Parathyroid adenoma (tissue), 2 donors: ENCODE results near the gene ENOX1.
"Not testable (repeated sequence)": the region's sequence is repeated elsewhere in the genome, so short reads cannot be mapped to it uniquely, and the experiment has no call there.

Experiments used
- H2AFZ ChIP-seq: fragments of 300-600 bp; sonication (generic); one replicate; pipeline ENCODE4 v1.7.0; 2017; ENCODE audit warnings: antibody characterized with exemption, mild to moderate bottlenecking
- H3K27ac ChIP-seq: fragments of 300-600 bp; sonication (generic); one replicate; pipeline ENCODE4 v1.7.0; 2017
- H3K27me3 ChIP-seq: fragments of 300-600 bp; sonication (generic); one replicate; pipeline ENCODE4 v1.7.0; 2017; ENCODE audit warnings: low read length; ENCODE audit not compliant: control insufficient read depth, insufficient read depth
- H3K36me3 ChIP-seq: fragments of 300-600 bp; sonication (generic); one replicate; pipeline ENCODE4 v1.7.0; 2017; ENCODE audit warnings: low read length; ENCODE audit not compliant: control insufficient read depth, insufficient read depth
- H3K4me1 ChIP-seq: fragments of 300-600 bp; sonication (generic); one replicate; pipeline ENCODE4 v1.7.0; 2017; ENCODE audit warnings: control low read depth
- H3K4me2 ChIP-seq: fragments of 300-600 bp; sonication (generic); one replicate; pipeline ENCODE4 v1.7.0; 2017; ENCODE audit warnings: low read length
- H3K4me3 ChIP-seq: fragments of 300-600 bp; sonication (generic); one replicate; pipeline ENCODE4 v1.7.0; 2017; ENCODE audit warnings: low read depth, low read length
- H3K79me2 ChIP-seq: fragments of 300-600 bp; sonication (generic); one replicate; pipeline ENCODE4 v1.7.0; 2017; ENCODE audit warnings: control low read depth
- H3K9ac ChIP-seq: fragments of 300-600 bp; sonication (generic); one replicate; pipeline ENCODE4 v1.7.0; 2017; ENCODE audit warnings: mild to moderate bottlenecking
- H3K9me3 ChIP-seq: fragments of 300-600 bp; sonication (generic); one replicate; pipeline ENCODE4 v1.7.0; 2017; ENCODE audit warnings: low read length; ENCODE audit not compliant: control insufficient read depth
- CTCF ChIP-seq: fragments of 300-600 bp; sonication (generic); IDR thresholded peaks from one replicate; pipeline ENCODE4 v1.7.0; 2017; ENCODE audit warnings: antibody characterized with exemption, mild to moderate bottlenecking
- donor health status: primary hyperparathyroidism.

ENOX1 gene

DNA sequence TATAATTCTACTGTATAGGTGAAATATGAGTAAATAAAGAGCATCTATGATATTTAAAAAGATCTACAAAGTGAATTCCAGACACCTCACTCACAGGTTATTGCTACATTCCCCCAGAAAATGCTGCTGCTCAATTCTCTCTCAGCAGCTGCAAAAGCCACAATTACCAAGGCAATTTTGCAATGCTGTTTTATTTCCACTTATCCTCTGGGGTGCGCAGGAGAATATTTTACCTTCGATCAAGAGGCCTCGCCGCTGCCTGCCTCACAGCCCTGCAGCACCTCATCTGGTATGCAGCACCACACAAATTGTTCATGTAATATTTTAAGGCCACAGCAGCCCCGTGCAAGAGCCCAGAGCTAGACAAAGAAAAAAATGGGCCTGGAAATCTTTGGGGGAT, 430.2 kb downstream of the ENOX1 start:
- TF ChIP-seq CTCF = no peak
- no peak overlapping the region for H3K27ac ChIP-seq
- no peak overlapping the region for H3K4me3 ChIP-seq
- H2AFZ ChIP-seq = no peak overlapping the region
- no peaks in the 10 kb centered on the region for H3K36me3 ChIP-seq
- H3K27me3 ChIP-seq = no peaks in the 10 kb centered on the region
- no peaks in the 10 kb centered on the region for H3K79me2 ChIP-seq
- H3K9me3 ChIP-seq = no peaks in the 10 kb centered on the region
- H3K9ac ChIP-seq = no peak overlapping the region
- no peaks in the 10 kb centered on the region for H3K4me1 ChIP-seq
- H3K4me2 ChIP-seq = no peak overlapping the region

GRCh38 chr13:43355774-43356173, 431.0 kb downstream of the ENOX1 start:
- no peak overlapping the region for H3K9ac ChIP-seq
- H3K27ac ChIP-seq = no peak overlapping the region
- no peaks in the 10 kb centered on the region for H3K9me3 ChIP-seq
- H3K4me1 ChIP-seq = no peaks in the 10 kb centered on the region
- no peak for TF ChIP-seq CTCF
- no peaks in the 10 kb centered on the region for H3K27me3 ChIP-seq
- no peak overlapping the region for H3K4me2 ChIP-seq
- H3K36me3 ChIP-seq = no peaks in the 10 kb centered on the region
- no peaks in the 10 kb centered on the region for H3K79me2 ChIP-seq
- no peak overlapping the region for H2AFZ ChIP-seq
- H3K4me3 ChIP-seq = no peak overlapping the region

DNA sequence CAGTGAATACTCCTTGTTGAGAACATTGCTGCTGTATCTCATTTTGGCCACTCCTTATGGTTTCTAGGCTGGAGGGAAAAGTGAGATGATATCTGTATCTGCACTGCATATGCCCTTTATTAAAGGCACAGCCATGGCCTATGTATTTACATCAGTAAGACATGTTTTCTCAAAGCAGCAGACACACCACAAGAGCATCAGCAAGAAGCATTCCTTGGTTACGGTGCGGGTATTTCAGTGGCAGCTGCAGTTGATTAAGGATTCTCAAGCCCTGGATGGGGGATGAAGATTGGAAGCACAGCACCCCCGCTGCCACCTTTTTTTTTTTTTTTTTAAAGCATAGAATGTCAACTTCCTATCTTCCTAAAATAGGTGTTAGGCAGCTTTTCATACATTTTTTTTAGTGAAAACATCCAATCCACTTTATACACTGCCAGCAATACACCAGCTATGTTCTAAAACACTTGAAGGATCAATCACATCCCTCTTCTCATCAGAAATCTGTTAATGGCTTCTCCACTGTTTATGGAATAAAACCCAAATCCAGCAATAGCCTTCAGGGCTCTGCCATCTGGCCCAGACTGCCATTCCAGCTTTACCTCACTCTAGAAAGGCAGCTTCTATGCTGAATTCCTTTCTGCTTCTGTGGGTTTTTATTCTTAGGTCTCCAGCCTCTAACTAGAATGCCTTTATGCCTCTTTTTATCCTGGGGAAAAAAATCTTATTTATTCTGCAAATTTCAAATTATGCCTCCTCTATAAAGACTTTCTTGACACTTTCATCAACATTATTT, 432.4 kb downstream of the ENOX1 start:
- H3K9ac ChIP-seq = no peak overlapping the region
- H3K79me2 ChIP-seq = no peaks in the 10 kb centered on the region
- TF ChIP-seq CTCF = no peak
- H3K4me2 ChIP-seq = no peak overlapping the region
- no peak overlapping the region for H3K4me3 ChIP-seq
- H2AFZ ChIP-seq = no peak overlapping the region
- H3K36me3 ChIP-seq = no peaks in the 10 kb centered on the region
- no peaks in the 10 kb centered on the region for H3K27me3 ChIP-seq
- no peaks in the 10 kb centered on the region for H3K9me3 ChIP-seq
- H3K4me1 ChIP-seq = no peaks in the 10 kb centered on the region
- no peak overlapping the region for H3K27ac ChIP-seq

- Histone ChIP-seq H2AFZ (no peak overlapping the region), H3K9ac (no peak overlapping the region), H3K4me1 (no peaks in the 10 kb centered on the region), H3K27me3 (no peaks in the 10 kb centered on the region), H3K9me3 (no peaks in the 10 kb centered on the region), H3K79me2 (no peaks in the 10 kb centered on the region), H3K4me2 (no peak overlapping the region), H3K27ac (no peak overlapping the region), H3K36me3 (no peaks in the 10 kb centered on the region), H3K4me3 (no peak overlapping the region)
- no peak for TF ChIP-seq CTCF
Observed at GRCh38 chr13:43353631-43354030, 433.1 kb downstream of the ENOX1 start.

DNA sequence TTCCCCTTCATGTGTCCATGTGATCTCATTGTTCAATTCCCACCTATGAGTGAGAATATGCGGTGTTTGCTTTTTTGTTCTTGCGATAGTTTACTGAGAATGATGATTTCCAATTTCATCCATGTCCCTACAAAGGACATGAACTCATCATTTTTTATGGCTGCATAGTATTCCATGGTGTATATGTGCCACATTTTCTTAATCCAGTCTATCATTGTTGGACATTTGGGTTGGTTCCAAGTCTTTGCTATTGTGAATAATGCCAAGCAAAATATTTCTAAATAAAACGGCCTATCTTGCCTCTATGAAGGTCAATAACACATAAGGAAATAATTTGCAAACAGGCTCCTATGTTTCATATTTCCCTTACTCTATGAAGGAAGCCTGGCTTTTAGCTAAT, 435.2 kb downstream of the ENOX1 start:
- H3K9ac ChIP-seq, H3K9me3 ChIP-seq, H3K27me3 ChIP-seq, H3K4me2 ChIP-seq, H2AFZ ChIP-seq, H3K4me1 ChIP-seq, H3K4me3 ChIP-seq, H3K27ac ChIP-seq, H3K79me2 ChIP-seq, H3K36me3 ChIP-seq: not testable (repeated sequence)
